NOMO-1 treated with DMSO at 0.1 percent for 48 hours (cell line): ENCODE results near the gene HERC2.
"Not testable (repeated sequence)": the region's sequence is repeated elsewhere in the genome, so short reads cannot be mapped to it uniquely, and the experiment has no call there.

Experiments
- DNase-seq: peaks from one replicate; lab custom pipeline; 2025; ENCODE audit not compliant: unreplicated experiment; lab: John Stamatoyannopoulos, UW

The HERC2 gene

GRCh38 chr15:28322129-28322588 is at the start of gene HERC2:
TSS of gene HERC2 (minus strand) at chr15:28322179. CDS start at chr15:28321433, 746 bp downstream.
- not testable (repeated sequence) for DNase-seq

- not testable (repeated sequence) for DNase-seq
Measured at GRCh38 chr15:28365502-28365901, 43.5 kb upstream of the HERC2 start.

- not testable (repeated sequence) for DNase-seq
Measured at GRCh38 chr15:28357984-28358383, 36.0 kb upstream of the HERC2 start, which contains the start of gene GOLGA6L24. TSS of gene GOLGA6L24 (minus strand) at chr15:28358084. CDS start at chr15:28358023, 61 bp downstream.

GRCh38 chr15:28321358-28322078 is 461 bp downstream of the HERC2 start:
- not testable (repeated sequence) for DNase-seq

GRCh38 chr15:28319725-28320124 is 2.3 kb downstream of the HERC2 start:
- not testable (repeated sequence) for DNase-seq

GRCh38 chr15:28318828-28319227 is 3.2 kb downstream of the HERC2 start:
- DNase-seq, result not testable (repeated sequence)

- DNase-seq, result not testable (repeated sequence)
Measured at GRCh38 chr15:28318122-28318521, 3.9 kb downstream of the HERC2 start.

GRCh38 chr15:28316958-28317357 is 5.0 kb downstream of the HERC2 start:
- DNase-seq, result not testable (repeated sequence)

- not testable (repeated sequence) for DNase-seq
Measured at GRCh38 chr15:28310454-28310853, 11.5 kb downstream of the HERC2 start.

- not testable (repeated sequence) for DNase-seq
Measured at GRCh38 chr15:28308718-28309117, 13.3 kb downstream of the HERC2 start.

- not testable (repeated sequence) for DNase-seq
Measured at GRCh38 chr15:28305700-28306099, 16.3 kb downstream of the HERC2 start.

- DNase-seq, result not testable (repeated sequence)
Measured at GRCh38 chr15:28297434-28297833, 24.5 kb downstream of the HERC2 start.

- DNase-seq, result not testable (repeated sequence)
Measured at GRCh38 chr15:28296814-28297213, 25.2 kb downstream of the HERC2 start.

GRCh38 chr15:28295009-28295563 is 26.9 kb downstream of the HERC2 start:
- DNase-seq, result not testable (repeated sequence)

- DNase-seq, result not testable (repeated sequence)
Measured at GRCh38 chr15:28294560-28294959, 27.4 kb downstream of the HERC2 start.

- DNase-seq, result no peak
Measured at GRCh38 chr15:28289694-28290463, 32.1 kb downstream of the HERC2 start.

- DNase-seq, result peak; percentile 31
Measured at GRCh38 chr15:28288830-28289693, 32.9 kb downstream of the HERC2 start.

GRCh38 chr15:28286659-28287058 is 35.3 kb downstream of the HERC2 start:
- DNase-seq, result not testable (repeated sequence)

GRCh38 chr15:28286031-28286430 is 35.9 kb downstream of the HERC2 start:
- no peak for DNase-seq

- DNase-seq, result no peak
Measured at GRCh38 chr15:28281876-28282275, 40.1 kb downstream of the HERC2 start.
